Smooth muscle cell (in vitro differentiated cells): ENCODE measurements around the gene PYGL. TPM values are rescaled to one million over a fixed set of nuclear protein-coding genes. Genes with fewer than 3 reads are reported as not detected.

Experiments used
- DNase-seq: peaks from one replicate; lab custom pipeline; 2025; ENCODE audit not compliant: unreplicated experiment; lab: John Stamatoyannopoulos, UW
- H2AFZ ChIP-seq: fragments of 200-600 bp; sonication (generic); 2 replicates; pipeline ENCODE4 v1.6.0; 2016; ENCODE audit warnings: antibody characterized with exemption, low read depth, mild to moderate bottlenecking
- H3F3A ChIP-seq: fragments of 200-600 bp; sonication (generic); 2 replicates; pipeline ENCODE4 v1.6.0; 2017; ENCODE audit warnings: antibody characterized with exemption, low read depth
- H3K27ac ChIP-seq: fragments of 200-600 bp; sonication (generic); 2 replicates; pipeline ENCODE4 v1.5.1; 2016; ENCODE audit warnings: low read depth, mild to moderate bottlenecking
- H3K27me3 ChIP-seq: fragments of 200-600 bp; sonication (generic); 2 replicates; pipeline ENCODE4 v1.6.1; 2016; ENCODE audit warnings: low read depth, mild to moderate bottlenecking
- H3K36me3 ChIP-seq: fragments of 200-600 bp; sonication (generic); 2 replicates; pipeline ENCODE4 v1.5.1; 2016; ENCODE audit warnings: low read depth
- H3K4me1 ChIP-seq: fragments of 200-600 bp; sonication (generic); 2 replicates; pipeline ENCODE4 v1.5.1; 2016; ENCODE audit warnings: low read depth
- H3K4me2 ChIP-seq: fragments of 200-600 bp; sonication (generic); 2 replicates; pipeline ENCODE4 v1.6.0; 2016; ENCODE audit warnings: mild to moderate bottlenecking
- H3K4me3 ChIP-seq: fragments of 200-600 bp; sonication (generic); 2 replicates; pipeline ENCODE4 v1.5.1; 2016; ENCODE audit warnings: mild to moderate bottlenecking
- H3K79me2 ChIP-seq: fragments of 200-600 bp; sonication (generic); 2 replicates; pipeline ENCODE4 v1.6.0; 2016; ENCODE audit warnings: low read depth, mild to moderate bottlenecking
- H3K9ac ChIP-seq: fragments of 200-600 bp; sonication (generic); 2 replicates; pipeline ENCODE4 v1.6.0; 2016; ENCODE audit warnings: low read depth
- H3K9me3 ChIP-seq: fragments of 200-600 bp; sonication (generic); replicated peaks from 2 replicates; pipeline ENCODE4 v1.5.1; 2016; ENCODE audit warnings: low read depth
- H4K20me1 ChIP-seq: fragments of 200-600 bp; sonication (generic); 2 replicates; pipeline ENCODE4 v1.6.0; 2016; ENCODE audit warnings: low read depth
- CTCF ChIP-seq: fragments of 200-600 bp; sonication (generic); IDR thresholded peaks from 2 replicates; pipeline ENCODE4 v1.5.1; 2017; ENCODE audit warnings: borderline replicate concordance, mild to moderate bottlenecking, antibody characterized with exemption; ENCODE audit not compliant: insufficient read depth, poor library complexity, severe bottlenecking
- WGBS: methylation state at CpG from one replicate; pipeline ENCODE4 v1.1.7; 2016; ENCODE audit warnings: low lambda C conversion rate; 5-methylcytosine and 5-hydroxymethylcytosine counted together
- polyA plus RNA-seq: library from polyadenylated mRNA; unstranded; fragments of >200 nt; fragmentation: Nextera tagmentation; extraction: Ambion mirVana; gene quantifications from 2 replicates; pipeline ENCODE4 v1.2.1, GENCODE V29; 2016
- total RNA-seq: library from RNA; depleted of rRNA; stranded (reverse); fragments of >200 nt; gene quantifications from 2 replicates; pipeline ENCODE4 v1.2.3, GENCODE V29; 2014

The PYGL gene
- total and polyA plus RNA-seq, 2 experiments from 2014 or later = 23.4 to 43.0 TPM

DNA sequence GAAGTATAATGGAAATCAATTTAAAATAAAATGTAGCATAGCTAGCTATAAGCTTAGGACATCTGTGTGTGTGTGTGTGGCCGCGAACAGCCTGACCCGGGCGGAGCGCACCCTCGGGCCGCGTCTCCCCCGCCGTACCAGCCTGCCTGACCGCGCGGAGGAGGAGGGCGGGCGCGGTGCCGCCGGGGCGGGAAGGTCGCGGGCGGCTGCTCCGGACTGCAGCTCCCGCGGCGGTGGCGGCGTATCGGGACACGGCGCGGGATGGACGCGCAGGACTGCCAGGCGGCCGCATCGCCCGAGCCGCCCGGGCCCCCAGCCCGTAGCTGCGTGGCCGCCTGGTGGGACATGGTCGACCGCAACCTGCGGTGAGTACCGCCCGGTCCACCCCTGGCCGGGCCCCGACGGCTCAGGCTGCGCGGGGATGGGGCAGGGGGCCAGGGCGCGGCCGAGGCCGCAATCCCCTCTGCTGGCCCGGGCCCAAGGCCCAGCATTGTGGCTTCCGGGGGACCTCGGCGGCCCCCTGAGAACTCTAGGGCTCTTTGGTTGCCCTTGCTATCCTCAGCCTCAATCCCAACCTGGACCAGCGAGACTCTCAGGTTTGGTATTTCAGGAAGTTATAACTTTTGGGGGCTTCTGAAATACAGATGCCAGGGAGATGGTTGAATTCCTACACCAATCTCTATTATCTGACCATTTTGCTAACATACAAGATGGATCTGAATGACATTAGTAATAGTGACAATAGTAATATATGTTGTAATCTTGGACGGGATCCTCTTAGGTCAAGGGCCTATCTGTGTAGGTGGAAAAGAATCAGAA is 72.2 kb downstream of the PYGL start, which contains the start of gene ABHD12B:
ABHD12B (plus strand) TSS at position 140 of the 819 bp plus-strand sequence; CDS start at position 262, 122 bp downstream.
- 11% methylated on average over 52 of the region's 63 CpGs for WGBS
- no peak within 1 kb of the TSS for H2AFZ ChIP-seq
- H3K9me3 ChIP-seq = no peaks in the 10 kb centered on the region
- H3K9ac ChIP-seq = no peak within 1 kb of the TSS
- no peak within 1 kb of the TSS for H3K27ac ChIP-seq
- no peaks in the 10 kb centered on the region for H3K4me1 ChIP-seq
- peak within 1 kb of the TSS; percentile 13 for H3K4me3 ChIP-seq
- H3K27me3 ChIP-seq = peaks cover 78% of the 10 kb centered on the region
- TF ChIP-seq CTCF = no peak
- H3K36me3 ChIP-seq = no peaks in the 10 kb centered on the region
- H4K20me1 ChIP-seq = no peaks in the 10 kb centered on the region
- no peak for DNase-seq
- no peaks in the 10 kb centered on the region for H3F3A ChIP-seq
- no peaks in the 10 kb centered on the region for H3K79me2 ChIP-seq
- H3K4me2 ChIP-seq = peak within 1 kb of the TSS; percentile 80

DNA sequence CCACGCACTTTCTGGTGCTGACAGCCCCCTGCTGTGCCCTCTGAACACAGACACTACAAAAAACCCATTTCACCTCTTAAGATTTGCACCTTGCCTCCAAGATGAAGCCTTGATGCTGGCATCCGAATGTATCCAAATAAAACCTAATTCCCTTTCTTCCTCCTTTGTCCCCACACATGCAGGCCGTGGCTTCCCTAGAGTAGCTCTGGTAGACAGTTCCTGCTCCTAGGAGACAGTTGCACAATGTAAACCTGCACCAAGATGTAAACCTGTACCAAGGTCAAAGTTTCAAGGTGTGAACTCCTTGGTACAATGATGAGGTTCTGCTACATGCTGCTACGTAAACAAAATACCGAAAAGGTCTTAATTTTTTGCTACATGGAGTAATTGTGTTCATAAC is 73.1 kb downstream of the PYGL start:
- TF ChIP-seq CTCF = no peak
- no peak overlapping the region for H3K9ac ChIP-seq
- no peaks in the 10 kb centered on the region for H3K36me3 ChIP-seq
- H3K27me3 ChIP-seq = peaks cover 70% of the 10 kb centered on the region
- no peaks in the 10 kb centered on the region for H3F3A ChIP-seq
- WGBS = 81% methylated on average over 5 of the region's 5 CpGs
- H3K9me3 ChIP-seq = no peaks in the 10 kb centered on the region
- H4K20me1 ChIP-seq = no peaks in the 10 kb centered on the region
- no peaks in the 10 kb centered on the region for H3K4me1 ChIP-seq
- no peaks in the 10 kb centered on the region for H3K79me2 ChIP-seq
- H3K27ac ChIP-seq = no peak overlapping the region
- no peak for DNase-seq
- H3K4me3 ChIP-seq = no peak overlapping the region
- H3K4me2 ChIP-seq = no peak overlapping the region
- H2AFZ ChIP-seq = no peak overlapping the region

DNA sequence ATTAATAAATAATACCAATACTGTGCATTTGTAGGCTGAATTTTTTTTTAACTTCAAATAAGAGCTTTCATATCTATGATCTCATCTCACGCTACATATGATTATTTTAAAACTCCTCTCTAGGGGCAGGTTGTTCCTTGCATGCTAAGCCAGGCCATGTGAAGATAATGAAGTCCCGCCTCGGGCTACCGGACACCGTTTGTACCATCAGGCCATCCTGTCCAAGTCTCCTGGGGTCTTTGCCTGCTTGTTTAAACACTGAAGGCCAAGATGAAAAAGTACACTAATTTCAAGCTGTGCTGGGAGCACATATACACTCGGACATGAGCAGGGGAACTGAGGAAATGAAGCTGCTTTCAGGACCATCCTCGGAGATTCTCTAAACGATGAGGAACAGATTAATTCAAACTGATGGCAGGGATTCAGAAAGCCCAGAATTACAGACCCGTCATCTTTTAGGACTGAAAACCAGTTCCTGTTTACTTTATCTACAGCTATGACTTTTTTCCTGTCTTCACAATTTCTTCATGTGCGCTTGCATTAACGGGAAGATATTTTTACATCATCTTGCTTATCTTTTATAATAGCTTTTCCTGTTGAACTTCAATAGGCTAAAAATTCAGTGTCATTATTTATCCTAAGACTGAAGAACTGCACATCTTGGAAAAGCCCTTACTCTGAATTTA is 78.7 kb downstream of the PYGL start:
- peaks cover 14% of the 10 kb centered on the region for H3K27me3 ChIP-seq
- H3K79me2 ChIP-seq = no peaks in the 10 kb centered on the region
- H2AFZ ChIP-seq = no peak overlapping the region
- no peaks in the 10 kb centered on the region for H4K20me1 ChIP-seq
- no peak for TF ChIP-seq CTCF
- DNase-seq = no peak
- no peaks in the 10 kb centered on the region for H3K9me3 ChIP-seq
- H3K4me1 ChIP-seq = no peaks in the 10 kb centered on the region
- H3K4me2 ChIP-seq = no peak overlapping the region
- 74% methylated on average over 11 of the region's 11 CpGs for WGBS
- H3K36me3 ChIP-seq = no peaks in the 10 kb centered on the region
- H3F3A ChIP-seq = no peaks in the 10 kb centered on the region
- no peak overlapping the region for H3K4me3 ChIP-seq
- H3K9ac ChIP-seq = no peak overlapping the region
- no peak overlapping the region for H3K27ac ChIP-seq
